ENCODE measurements around the gene ADARB2. TPM values are rescaled to one million over a fixed set of nuclear protein-coding genes. Genes with fewer than 3 reads are reported as not detected.
A peak's percentile ranks its signal among the peaks of the same experiment; 100 is the strongest.

The ADARB2 gene
- total and polyA plus RNA-seq, 2 experiments from 2014 or later: 1.6 to 3.1 TPM

GRCh38 chr10:1153251-1153763 lies 584.0 kb downstream of the ADARB2 start:
- DNase-seq (ENCODE audit: low read depth in 1 of 2, low spot score in 1 of 2): no peak
- no peaks in the 10 kb centered on the region for H3K27me3 ChIP-seq
- no peak overlapping the region for H3K4me3 ChIP-seq
- H3K36me3 ChIP-seq: no peaks in the 10 kb centered on the region
- H3K27ac ChIP-seq: no peak overlapping the region
- TF ChIP-seq CTCF (IDR thresholded peaks at IDR 0.05; ENCODE audit: low read depth, low read length): no peak
- no peaks in the 10 kb centered on the region for H3K9me3 ChIP-seq (ENCODE audit: low read depth)
- no peaks in the 10 kb centered on the region for H3K4me1 ChIP-seq (ENCODE audit: low read depth)

DNA sequence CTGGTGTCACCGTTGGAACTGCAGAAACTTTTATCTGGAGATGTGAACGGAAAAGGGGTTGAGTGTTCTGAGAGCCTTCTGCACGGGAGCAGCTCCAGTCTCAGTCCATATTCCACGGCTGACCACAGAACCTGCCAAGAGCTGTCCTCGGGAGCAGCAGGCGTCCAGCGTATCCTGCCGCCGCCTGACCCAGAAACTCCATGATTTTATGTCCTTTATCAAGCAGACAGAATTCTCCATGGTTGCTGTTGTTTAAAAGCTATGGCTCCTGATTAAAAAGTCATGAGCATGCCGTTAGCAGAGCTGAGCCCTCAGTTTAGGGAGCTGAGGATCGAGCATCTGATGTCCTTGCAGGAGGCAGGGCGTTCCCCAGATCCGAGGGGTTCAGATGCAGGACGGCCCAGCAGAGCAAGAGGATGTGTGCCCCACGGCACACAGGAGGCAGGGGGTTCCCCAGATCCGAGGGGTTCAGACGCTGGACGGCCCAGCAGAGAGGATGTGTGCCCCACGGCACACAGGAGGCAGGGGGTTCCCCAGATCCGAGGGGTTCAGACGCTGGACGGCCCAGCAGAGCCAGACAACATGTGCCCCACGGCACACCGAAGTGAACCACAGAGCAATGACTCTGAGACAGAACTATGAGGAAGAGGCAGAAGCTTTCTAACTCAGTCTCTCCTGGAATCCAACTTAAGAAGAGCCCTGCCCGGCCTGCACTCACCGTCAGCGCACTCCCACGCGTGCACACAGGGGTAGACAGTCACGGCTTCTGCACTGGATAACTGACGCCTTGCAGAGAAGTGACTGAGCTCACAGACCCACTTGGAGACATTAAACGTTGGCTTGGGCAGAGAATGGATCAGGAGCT lies 584.7 kb downstream of the ADARB2 start:
- H3K36me3 ChIP-seq: no peaks in the 10 kb centered on the region
- no peak overlapping the region for H3K27ac ChIP-seq
- no peak for DNase-seq (ENCODE audit: low read depth in 1 of 2, low spot score in 1 of 2)
- no peak for TF ChIP-seq CTCF (IDR thresholded peaks at IDR 0.05; ENCODE audit: low read depth, low read length)
- H3K4me3 ChIP-seq: no peak overlapping the region
- no peaks in the 10 kb centered on the region for H3K9me3 ChIP-seq (ENCODE audit: low read depth)
- no peaks in the 10 kb centered on the region for H3K4me1 ChIP-seq (ENCODE audit: low read depth)
- no peaks in the 10 kb centered on the region for H3K27me3 ChIP-seq

- TF ChIP-seq CTCF (IDR thresholded peaks at IDR 0.05; ENCODE audit: low read depth, low read length): no peak
- Histone ChIP-seq H3K4me3 (no peak overlapping the region), H3K9me3 (ENCODE audit: low read depth) (no peaks in the 10 kb centered on the region), H3K36me3 (no peaks in the 10 kb centered on the region), H3K4me1 (ENCODE audit: low read depth) (no peaks in the 10 kb centered on the region), H3K27me3 (no peaks in the 10 kb centered on the region), H3K27ac (no peak overlapping the region)
- DNase-seq (ENCODE audit: low read depth in 1 of 2, low spot score in 1 of 2): no peak
Observed at GRCh38 chr10:1151076-1152033, 586.0 kb downstream of the ADARB2 start.

- H3K4me1 ChIP-seq (ENCODE audit: low read depth): no peaks in the 10 kb centered on the region
- DNase-seq (ENCODE audit: low read depth in 1 of 2, low spot score in 1 of 2): no peak
- no peaks in the 10 kb centered on the region for H3K9me3 ChIP-seq (ENCODE audit: low read depth)
- TF ChIP-seq CTCF (IDR thresholded peaks at IDR 0.05; ENCODE audit: low read depth, low read length): no peak
- H3K27me3 ChIP-seq: no peaks in the 10 kb centered on the region
- H3K27ac ChIP-seq: no peak overlapping the region
- H3K4me3 ChIP-seq: no peak overlapping the region
- H3K36me3 ChIP-seq: no peaks in the 10 kb centered on the region
Observed at GRCh38 chr10:1150638-1150955, 586.7 kb downstream of the ADARB2 start.

DNA sequence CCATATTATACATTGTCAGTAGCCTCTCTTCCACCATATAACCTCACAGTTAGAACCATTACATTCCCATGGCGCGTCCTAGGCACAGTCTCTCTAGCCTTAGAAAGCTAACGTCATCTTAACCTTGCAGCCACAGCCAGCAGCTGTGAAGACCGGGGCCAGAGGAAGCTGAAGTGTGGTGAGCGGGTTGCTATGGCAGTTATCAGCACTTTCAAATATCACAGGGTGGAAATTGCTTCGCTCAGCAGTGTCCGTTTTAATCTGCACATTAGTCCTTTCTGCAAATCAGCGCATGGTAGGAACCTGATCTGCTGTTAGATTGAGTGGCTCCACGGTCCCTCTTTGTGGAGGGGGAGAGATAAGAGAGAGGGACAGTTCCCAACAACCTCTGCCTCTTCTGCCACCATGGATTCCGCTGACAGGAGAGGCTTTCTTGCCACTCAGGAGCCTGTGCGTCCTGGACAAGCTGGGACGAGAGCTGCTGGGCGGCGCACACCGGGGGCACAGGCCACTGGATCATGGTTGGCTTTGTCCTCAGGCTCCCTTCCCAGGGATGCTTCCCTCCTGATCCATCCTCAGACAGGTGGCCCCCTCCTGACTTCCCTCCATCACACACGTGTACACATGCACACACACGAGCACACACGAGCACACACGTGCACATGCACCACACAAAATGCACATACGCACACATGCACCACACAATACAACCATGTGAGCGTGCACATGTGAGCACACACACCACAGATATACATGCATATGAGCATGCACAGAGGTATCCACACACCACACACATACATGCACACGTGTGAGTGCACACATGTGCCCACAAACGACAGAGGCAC lies 587.3 kb downstream of the ADARB2 start:
- Histone ChIP-seq H3K4me1 (ENCODE audit: low read depth) (no peaks in the 10 kb centered on the region), H3K36me3 (no peaks in the 10 kb centered on the region), H3K27me3 (no peaks in the 10 kb centered on the region), H3K4me3 (no peak overlapping the region), H3K27ac (no peak overlapping the region), H3K9me3 (ENCODE audit: low read depth) (no peaks in the 10 kb centered on the region)
- DNase-seq (ENCODE audit: low read depth in 1 of 2, low spot score in 1 of 2): peak; percentile 71 to 77
- TF ChIP-seq CTCF (IDR thresholded peaks at IDR 0.05; ENCODE audit: low read depth, low read length): no peak
